HepG2 (cell line): ENCODE data around the gene FAM181A. TPM values are rescaled to one million over a fixed set of nuclear protein-coding genes. Genes with fewer than 3 reads are reported as not detected.

ENCODE experiments used
- ATAC-seq: fragments of 200-7000 bp; cut with Tn5 transposase; 3 replicates; pipeline ENCODE4 v1.9.1; 2020; ENCODE audit warnings: mild to moderate bottlenecking, moderate library complexity
- BruUV-seq: library from RNA; stranded (reverse); fragments of 400-500 nt; replicated peaks from 2 replicates; lab custom pipeline; 2021; lab: Mats Ljungman, UMichigan
- CTCF ChIA-PET: fragments of 300-600 bp; formaldehyde crosslinking; extraction: SDS; loops from one replicate; lab custom pipeline; 2021; ENCODE audit warnings: low total read pairs, inconsistent platforms, low intra/inter-chr PET ratio; lab: Yijun Ruan, JAX
- POLR2A ChIA-PET: fragments of 350-600 bp; sonication (Branson Sonifier 250); formaldehyde crosslinking; loops from one replicate; lab custom pipeline; 2020; ENCODE audit warnings: antibody characterized with exemption, inconsistent platforms; lab: Yijun Ruan, JAX
- DNase-seq: peaks from one replicate; pipeline ENCODE4 v3.0.0-alpha.2; 2015; ENCODE audit warnings: low spot score
- FAIRE-seq: peaks from 3 replicates; lab custom pipeline; 2011; peaks lifted over from hg19 to GRCh38; lab: Jason Lieb, UNC
- H2AFZ ChIP-seq: one replicate; pipeline ENCODE4 v1.6.1; 2011; ENCODE audit warnings: low read length, inconsistent platforms
- H3K27ac ChIP-seq: fragments of 300-600 bp; 3 replicates; pipeline ENCODE4 v1.8.0; 2011; ENCODE audit warnings: mixed run types, mild to moderate bottlenecking, mixed read lengths, low read length, inconsistent platforms; ENCODE audit not compliant: insufficient read depth; ENCODE audit errors: extremely low read length
- H3K27me3 ChIP-seq, 2 experiments: fragments of 200-600 bp in 1 of 2; 2 replicates in 1 of 2; 3 replicates in 1 of 2; pipeline versions ENCODE4 v1.6.0 to v1.8.0; 2011; ENCODE audit warnings: low read length in 2 of 2, mild to moderate bottlenecking in 2 of 2, moderate library complexity in 2 of 2, inconsistent platforms in 1 of 2; ENCODE audit not compliant: insufficient read depth in 2 of 2, control insufficient read depth in 1 of 2
- H3K36me3 ChIP-seq, 2 experiments: fragments of 200-600 bp in 1 of 2; replicated peaks in 1 of 2; 2 replicates in 1 of 2; 3 replicates in 1 of 2; pipeline versions ENCODE4 v1.5.1 to v1.8.0; 2011; ENCODE audit warnings: low read length in 2 of 2, inconsistent platforms in 1 of 2; ENCODE audit not compliant: insufficient read depth in 2 of 2, control insufficient read depth in 1 of 2
- H3K4me1 ChIP-seq: 2 replicates; pipeline ENCODE4 v1.5.1; 2012; ENCODE audit warnings: low read length, inconsistent platforms; ENCODE audit not compliant: insufficient read depth
- H3K4me2 ChIP-seq: 2 replicates; pipeline ENCODE4 v1.6.0; 2011; ENCODE audit warnings: low read depth, low read length, inconsistent platforms
- H3K4me3 ChIP-seq, 3 experiments: fragments of 200-600 bp in 1 of 3; sonication (generic), shearing (Covaris generic) in 1 of 3; replicated peaks in 1 of 3; 2 replicates each; pipeline ENCODE4 v1.5.1; 2011 to 2016; ENCODE audit warnings: low read length in 3 of 3, inconsistent platforms in 2 of 3, low read depth in 2 of 3, mild to moderate bottlenecking in 2 of 3, control low read depth in 1 of 3, mixed read lengths in 1 of 3; ENCODE audit not compliant: insufficient read depth in 1 of 3
- H3K79me2 ChIP-seq: one replicate; pipeline ENCODE4 v1.6.1; 2011; ENCODE audit warnings: low read length, inconsistent platforms; ENCODE audit not compliant: insufficient read depth
- H3K9ac ChIP-seq: 2 replicates; pipeline ENCODE4 v1.6.0; 2011; ENCODE audit warnings: mild to moderate bottlenecking, low read depth, low read length, inconsistent platforms; ENCODE audit not compliant: insufficient read depth
- H3K9me3 ChIP-seq: 2 replicates; pipeline ENCODE4 v1.5.1; 2012; ENCODE audit warnings: mild to moderate bottlenecking, low read length
- H4K20me1 ChIP-seq: 2 replicates; pipeline ENCODE4 v1.6.0; 2011; ENCODE audit warnings: inconsistent platforms, mild to moderate bottlenecking, low read length, moderate library complexity; ENCODE audit not compliant: insufficient read depth
- HNRNPL ChIP-seq: fragments of 200-400 bp; formaldehyde crosslinking; IDR thresholded peaks from 2 replicates; pipeline ENCODE4 v1.6.1; 2017; ENCODE audit warnings: mild to moderate bottlenecking, low read depth, low read length
- JDP2 ChIP-seq: sonication (generic); formaldehyde crosslinking; IDR thresholded peaks from 2 replicates; pipeline ENCODE4 v1.8.1; 2022; ENCODE audit warnings: missing genetic modification reagents, borderline replicate concordance
- NBN ChIP-seq: fragments of 450-650 bp; conservative IDR thresholded peaks from 2 replicates; pipeline ENCODE4 v1.6.1; 2017
- NPAS2 ChIP-seq: sonication (generic); formaldehyde crosslinking; IDR thresholded peaks from 2 replicates; pipeline ENCODE4 v1.8.0; 2022; ENCODE audit warnings: mild to moderate bottlenecking, missing genetic modification reagents, borderline replicate concordance
- PHF20 ChIP-seq: sonication (generic); formaldehyde crosslinking; IDR thresholded peaks from 2 replicates; pipeline ENCODE4 v1.5.0; 2020; ENCODE audit warnings: mild to moderate bottlenecking, missing genetic modification reagents
- PHF8 ChIP-seq: sonication (generic); formaldehyde crosslinking; IDR thresholded peaks from 2 replicates; pipeline ENCODE4 v1.5.0; 2020; ENCODE audit warnings: missing genetic modification reagents
- POLR2A ChIP-seq, 2 experiments: IDR thresholded peaks; 2 replicates each; pipeline ENCODE4 v1.6.1; 2011; ENCODE audit warnings: low read depth in 2 of 2, low read length in 2 of 2, mild to moderate bottlenecking in 1 of 2, moderate library complexity in 1 of 2; ENCODE audit not compliant: insufficient read depth in 1 of 2
- POLR2AphosphoS2 ChIP-seq: IDR thresholded peaks from 2 replicates; pipeline ENCODE4 v1.6.1; 2011; ENCODE audit warnings: low read depth, low read length, improper control_type of control experiment
- SMAD9 ChIP-seq: sonication (generic); formaldehyde crosslinking; IDR thresholded peaks from 2 replicates; pipeline ENCODE4 v1.5.1; 2020; ENCODE audit warnings: mild to moderate bottlenecking, missing genetic modification reagents
- SMYD3 ChIP-seq: sonication (generic); formaldehyde crosslinking; IDR thresholded peaks from 2 replicates; pipeline ENCODE4 v1.8.1; 2023; ENCODE audit warnings: mild to moderate bottlenecking, missing genetic modification reagents
- TMF1 ChIP-seq: sonication (generic); formaldehyde crosslinking; IDR thresholded peaks from 2 replicates; pipeline ENCODE4 v1.8.1; 2022; ENCODE audit warnings: low read depth, missing genetic modification reagents
- U2AF1 ChIP-seq: fragments of 200-400 bp; formaldehyde crosslinking; optimal IDR thresholded peaks from 2 replicates; pipeline ENCODE3; 2017; ENCODE audit warnings: mild to moderate bottlenecking, low read depth, low read length
- ZNF256 ChIP-seq: sonication (generic); formaldehyde crosslinking; conservative IDR thresholded peaks from 2 replicates; pipeline ENCODE4 v1.4.0; 2020; ENCODE audit warnings: missing genetic modification reagents
- ZNF720 ChIP-seq: sonication (generic); formaldehyde crosslinking; IDR thresholded peaks from 2 replicates; pipeline ENCODE4 v1.4.0; 2020; ENCODE audit warnings: missing genetic modification reagents
- ZNF839 ChIP-seq: sonication (generic); formaldehyde crosslinking; IDR thresholded peaks from 2 replicates; pipeline ENCODE4 v1.4.0; 2020; ENCODE audit warnings: missing genetic modification reagents, mild to moderate bottlenecking, borderline replicate concordance
- WGBS: methylation state at CpG from one replicate; pipeline ENCODE4 v1.1.6; 2017; ENCODE audit warnings: low lambda C conversion rate; 5-methylcytosine and 5-hydroxymethylcytosine counted together
- in situ Hi-C: cut with HindIII; loops from 2 replicates; pipeline ENCODE4 v1.10.0; 2017; ENCODE audit warnings: low pct_unique_long_range_greater_than_20kb; ENCODE audit not compliant: extremely low pct_ligation_motif_present
- intact Hi-C: fragments of 100-400 bp; cut with micrococcal nuclease; formaldehyde crosslinking; loops from one replicate; pipeline ENCODE4 v1.10.0; 2022; ENCODE audit not compliant: unreplicated experiment
- polyA plus RNA-seq, 8 experiments: library from polyadenylated mRNA; depleted of rRNA in 3 of 8; stranded (reverse) in 7 of 8; unstranded in 1 of 8; fragments of >200 nt; fragmentation: Illumina TruSeq in 4 of 8; extraction: Trizol in 4 of 8; gene quantifications; 2 replicates each; pipeline versions ENCODE4 v1.2.1 to v1.2.3, GENCODE V29; 2011 to 2016; ENCODE audit warnings: low read depth in 4 of 8, missing spikeins in 1 of 8, mixed read lengths in 1 of 8; ENCODE audit not compliant: insufficient read depth in 1 of 8
- total RNA-seq, 5 experiments: library from RNA; depleted of rRNA; stranded (reverse); fragments of >200 nt; fragmentation: Illumina TruSeq; extraction: Trizol; gene quantifications; 2 replicates each; pipeline ENCODE4 v1.2.3, GENCODE V29; 2016; ENCODE audit warnings: low read depth in 1 of 5
- TF ChIP-seq, protein P1 (sequence below): sonication (generic); formaldehyde crosslinking; IDR thresholded peaks from 2 replicates; pipeline ENCODE4 v1.4.0; 2020; ENCODE audit warnings: missing genetic modification reagents

The FAM181A gene
- total and polyA plus RNA-seq, 2 of the 13 experiments (the other 11 are each of a cell fraction or from before 2014, with no cell fraction given): 1.1 to 1.5 TPM

DNA sequence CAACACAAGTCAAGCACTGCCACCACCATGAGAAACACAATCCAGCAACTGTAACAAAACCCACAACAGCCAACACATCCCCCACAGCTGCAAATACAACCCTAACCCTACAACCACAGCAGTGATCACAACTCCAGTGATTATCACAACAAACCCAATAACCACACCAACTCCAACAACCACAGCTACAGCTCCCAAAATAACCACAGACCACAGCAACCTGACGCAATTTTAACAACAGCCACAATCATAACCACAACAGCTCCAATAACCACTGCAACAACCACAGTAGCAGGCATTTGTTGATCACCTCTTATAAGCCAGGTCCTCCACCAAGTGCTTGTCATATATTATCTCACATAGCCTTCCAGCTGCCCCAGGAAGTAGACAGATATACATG lies 42.2 kb upstream of the FAM181A start:
- no TSS peak for BruUV-seq
- Histone ChIP-seq H3K27me3 (peaks cover 0 to 28% of the 10 kb centered on the region in 2 experiments; a peak in 3 of 5 replicates), H4K20me1 (no peaks in the 10 kb centered on the region), H3K4me2 (no peak overlapping the region), H3K9ac (no peak overlapping the region), H3K36me3 (no peaks in the 10 kb centered on the region), H2AFZ (no peak overlapping the region)
- in situ Hi-C loops: no loop called here
- no peak for DNase-seq
- no peak for FAIRE-seq
- no peak for TF ChIP-seq NBN
- TF ChIP-seq ZNF256 (CRISPR knock-in tag): no peak
- TF ChIP-seq TMF1 (CRISPR knock-in tag): no peak
- TF ChIP-seq ZNF720 (CRISPR knock-in tag): no peak
- TF ChIP-seq, protein P1, sequence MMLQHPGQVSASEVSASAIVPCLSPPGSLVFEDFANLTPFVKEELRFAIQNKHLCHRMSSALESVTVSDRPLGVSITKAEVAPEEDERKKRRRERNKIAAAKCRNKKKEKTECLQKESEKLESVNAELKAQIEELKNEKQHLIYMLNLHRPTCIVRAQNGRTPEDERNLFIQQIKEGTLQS (CRISPR knock-in tag): no peak
- no peak for TF ChIP-seq NPAS2 (CRISPR knock-in tag)
- TF ChIP-seq POLR2AphosphoS2: no peak
- no peak for TF ChIP-seq SMYD3
- TF ChIP-seq POLR2A (IDR thresholded peaks at IDR 0.05; ENCODE audit: insufficient read depth in 1 of 2, low read depth in 2 of 2, low read length in 2 of 2): no peak
- no peak for TF ChIP-seq U2AF1
- TF ChIP-seq JDP2 (CRISPR knock-in tag): no peak
- TF ChIP-seq ZNF839 (CRISPR knock-in tag): no peak
- TF ChIP-seq PHF20 (CRISPR knock-in tag): no peak
- TF ChIP-seq PHF8 (CRISPR knock-in tag): no peak
- TF ChIP-seq SMAD9 (CRISPR knock-in tag): no peak
- TF ChIP-seq HNRNPL: no peak
- TF ChIP-seq, all 625 proteins: peak for 0
- Histone ChIP-seq H3K4me1 (peaks cover under 1% of the 10 kb centered on the region; the same call in 1 of the 2 replicates), H3K4me3 (no peak overlapping the region), H3K79me2 (no peaks in the 10 kb centered on the region), H3K27ac (no peak overlapping the region), H3K9me3 (no peaks in the 10 kb centered on the region; the same call in 1 of the 2 replicates)
- CTCF ChIA-PET: no interaction called here
- WGBS: 0% methylated on average over 1 of the region's 1 CpG
- POLR2A ChIA-PET: no interaction called here
- intact Hi-C loops: no loop called here
- no peak for ATAC-seq
